H1 (cell line): ENCODE data around the gene ORAI3. TPM values are rescaled to one million over a fixed set of nuclear protein-coding genes. Genes with fewer than 3 reads are reported as not detected.

Experiments
- CTCF ChIA-PET: fragments of 300-600 bp; sonication (Branson Sonifier 250); formaldehyde crosslinking; loops from one replicate; lab custom pipeline; 2021; ENCODE audit not compliant: partially characterized antibody; lab: Charles Lee
- POLR2A ChIA-PET: fragments of 300-600 bp; sonication (Branson Sonifier 250); formaldehyde crosslinking; loops from one replicate; lab custom pipeline; 2021; ENCODE audit warnings: inconsistent platforms; ENCODE audit not compliant: partially characterized antibody; lab: Charles Lee
- DNase-seq, 2 experiments: peaks; one replicate each; pipeline versions ENCODE4 v3.0.0 to v3.0.0-alpha.2; 2010 to 2022; ENCODE audit warnings: low spot score in 2 of 2, low read depth in 1 of 2, mixed read lengths in 1 of 2
- FAIRE-seq: peaks from 2 replicates; lab custom pipeline; 2011; peaks lifted over from hg19 to GRCh38; lab: Jason Lieb, UNC
- H2AFZ ChIP-seq: 2 replicates; pipeline ENCODE4 v1.8.1; 2012; ENCODE audit warnings: low read length, inconsistent platforms
- H2AK5ac ChIP-seq: 2 replicates; pipeline ENCODE4 v1.6.1; 2013; ENCODE audit warnings: low read depth, low read length
- H2BK120ac ChIP-seq: replicated peaks from 2 replicates; pipeline ENCODE3; 2013; ENCODE audit warnings: low read depth, low read length, inconsistent platforms
- H2BK12ac ChIP-seq: 2 replicates; pipeline ENCODE4 v1.6.1; 2013; ENCODE audit warnings: low read depth, low read length
- H2BK15ac ChIP-seq: 2 replicates; pipeline ENCODE4 v1.6.1; 2013; ENCODE audit warnings: low read length
- H2BK20ac ChIP-seq: 2 replicates; pipeline ENCODE4 v1.6.1; 2013; ENCODE audit warnings: low read length
- H2BK5ac ChIP-seq: 2 replicates; pipeline ENCODE4 v1.6.1; 2013; ENCODE audit warnings: low read depth, low read length
- H3K14ac ChIP-seq: 2 replicates; pipeline ENCODE4 v1.6.1; 2013; ENCODE audit warnings: inconsistent platforms; ENCODE audit not compliant: insufficient read length
- H3K18ac ChIP-seq: 2 replicates; pipeline ENCODE4 v1.6.1; 2013; ENCODE audit warnings: low read length; ENCODE audit errors: extremely low read depth
- H3K23ac ChIP-seq: 2 replicates; pipeline ENCODE4 v1.6.1; 2013; ENCODE audit warnings: inconsistent platforms; ENCODE audit not compliant: insufficient read length
- H3K23me2 ChIP-seq: 2 replicates; pipeline ENCODE4 v1.6.1; 2013; ENCODE audit warnings: low read depth, low read length
- H3K27ac ChIP-seq: 2 replicates; pipeline ENCODE4 v1.6.1; 2011; ENCODE audit warnings: low read depth, low read length, inconsistent platforms
- H3K27me3 ChIP-seq, 4 experiments: replicated peaks in 1 of 4; 1 replicate in 1 of 4; 2 replicates in 3 of 4; pipeline versions ENCODE4 v1.6.1 to v1.8.1; 2011 to 2013; ENCODE audit warnings: low read length in 3 of 4, mild to moderate bottlenecking in 3 of 4, inconsistent platforms in 2 of 4, mixed read lengths in 2 of 4, moderate library complexity in 1 of 4; ENCODE audit not compliant: control insufficient read depth in 3 of 4, insufficient read depth in 3 of 4; ENCODE audit errors: extremely low read depth in 1 of 4
- H3K36me3 ChIP-seq, 4 experiments: 2 replicates each; pipeline versions ENCODE4 v1.6.1 to v1.8.1; 2011 to 2013; ENCODE audit warnings: mild to moderate bottlenecking in 4 of 4, low read length in 3 of 4, moderate library complexity in 2 of 4, control low read depth in 1 of 4, inconsistent platforms in 1 of 4; ENCODE audit not compliant: insufficient read depth in 4 of 4, control insufficient read depth in 2 of 4
- H3K4ac ChIP-seq: replicated peaks from 2 replicates; pipeline ENCODE3; 2013; ENCODE audit warnings: low read length, low read depth, mixed read lengths, inconsistent platforms; ENCODE audit not compliant: insufficient read length
- H3K4me1 ChIP-seq, 4 experiments: replicated peaks in 1 of 4; 1 replicate in 1 of 4; 2 replicates in 3 of 4; pipeline versions ENCODE4 v1.6.1 to v1.8.1; 2011 to 2013; ENCODE audit warnings: low read length in 3 of 4, inconsistent platforms in 2 of 4, mixed read lengths in 1 of 4; ENCODE audit not compliant: insufficient read depth in 4 of 4, control insufficient read depth in 3 of 4
- H3K4me2 ChIP-seq, 2 experiments: 2 replicates each; pipeline versions ENCODE4 v1.6.1 to v1.8.1; 2011 to 2013; ENCODE audit warnings: low read depth in 2 of 2, low read length in 2 of 2, control low read depth in 1 of 2, inconsistent platforms in 1 of 2, mild to moderate bottlenecking in 1 of 2; ENCODE audit not compliant: insufficient read depth in 1 of 2
- H3K4me3 ChIP-seq, 4 experiments: fragments of 200-600, 300-600 bp in 1 of 4; sonication (generic), shearing (Covaris generic), sonication (Bioruptor Twin) in 1 of 4; 2 replicates each; pipeline versions ENCODE4 v1.5.1 to v1.8.1; 2011 to 2016; ENCODE audit warnings: low read length in 4 of 4, low read depth in 3 of 4, control low read depth in 2 of 4, inconsistent platforms in 2 of 4, mild to moderate bottlenecking in 2 of 4, mixed read lengths in 1 of 4, moderate library complexity in 1 of 4; ENCODE audit not compliant: insufficient read depth in 2 of 4; ENCODE audit errors: extremely low read depth in 1 of 4
- H3K56ac ChIP-seq: replicated peaks from 2 replicates; pipeline ENCODE3; 2013; ENCODE audit warnings: low read depth, mild to moderate bottlenecking, mixed read lengths, low read length, inconsistent platforms; ENCODE audit not compliant: insufficient read length
- H3K79me1 ChIP-seq: 2 replicates; pipeline ENCODE4 v1.6.1; 2013; ENCODE audit warnings: low read depth, low read length, control low read depth
- H3K79me2 ChIP-seq, 2 experiments: 2 replicates each; pipeline versions ENCODE4 v1.6.1 to v1.8.1; 2012 to 2013; ENCODE audit warnings: low read length in 2 of 2, mild to moderate bottlenecking in 2 of 2, inconsistent platforms in 1 of 2; ENCODE audit not compliant: insufficient read depth in 2 of 2, control insufficient read depth in 1 of 2
- H3K9ac ChIP-seq, 4 experiments: replicated peaks in 1 of 4; 1 replicate in 1 of 4; 2 replicates in 3 of 4; pipeline versions ENCODE4 v1.6.1 to v1.8.1; 2011 to 2013; ENCODE audit warnings: low read depth in 3 of 4, low read length in 3 of 4, control low read depth in 2 of 4, mild to moderate bottlenecking in 2 of 4, moderate library complexity in 2 of 4, inconsistent platforms in 1 of 4; ENCODE audit errors: extremely low read depth in 1 of 4
- H3K9me3 ChIP-seq, 2 experiments: 2 replicates each; pipeline versions ENCODE4 v1.6.1 to v1.8.1; 2012 to 2013; ENCODE audit warnings: mild to moderate bottlenecking in 2 of 2, moderate library complexity in 2 of 2, control low read depth in 1 of 2, inconsistent platforms in 1 of 2, low read depth in 1 of 2, low read length in 1 of 2, mixed read lengths in 1 of 2; ENCODE audit not compliant: insufficient read depth in 2 of 2
- H4K20me1 ChIP-seq, 2 experiments: replicated peaks in 1 of 2; 2 replicates each; pipeline versions ENCODE3 to v1.8.1; 2011 to 2013; ENCODE audit warnings: inconsistent platforms in 2 of 2, low read length in 2 of 2, mild to moderate bottlenecking in 1 of 2; ENCODE audit not compliant: insufficient read depth in 2 of 2, control insufficient read depth in 1 of 2
- H4K5ac ChIP-seq: 2 replicates; pipeline ENCODE4 v1.6.1; 2013; ENCODE audit warnings: low read length, low read depth, mixed read lengths, inconsistent platforms; ENCODE audit not compliant: insufficient read length
- H4K8ac ChIP-seq: 2 replicates; pipeline ENCODE4 v1.8.0; 2013; ENCODE audit warnings: mild to moderate bottlenecking, moderate library complexity, low read length, inconsistent platforms; ENCODE audit not compliant: insufficient read depth; ENCODE audit errors: extremely low read depth
- H4K91ac ChIP-seq: replicated peaks from 2 replicates; pipeline ENCODE3; 2013; ENCODE audit warnings: low read length, mixed read lengths, inconsistent platforms; ENCODE audit not compliant: insufficient read length
- CBX5 ChIP-seq: fragments of 300-800, 300-1000 bp; sonication (generic); IDR thresholded peaks from 2 replicates; pipeline ENCODE4 v1.7.1; 2016; ENCODE audit warnings: antibody characterized with exemption, low read length, low read depth
- CEBPB ChIP-seq: IDR thresholded peaks from 2 replicates; pipeline ENCODE4 v1.6.1; 2012; ENCODE audit warnings: low read depth, low read length
- EZH2 ChIP-seq: fragments of 200-600 bp; sonication (generic); IDR thresholded peaks from 2 replicates; pipeline ENCODE4 v1.7.1; 2012; ENCODE audit warnings: low read depth, mild to moderate bottlenecking, moderate library complexity, low read length, inconsistent platforms; ENCODE audit not compliant: severe bottlenecking
- GABPA ChIP-seq: IDR thresholded peaks from 2 replicates; pipeline ENCODE4 v1.6.1; 2011; ENCODE audit warnings: mild to moderate bottlenecking, low read length, moderate library complexity, borderline replicate concordance; ENCODE audit not compliant: insufficient read depth
- NANOG ChIP-seq: IDR thresholded peaks from 2 replicates; pipeline ENCODE4 v1.6.1; 2011; ENCODE audit warnings: low read length, low read depth, mild to moderate bottlenecking, inconsistent platforms; ENCODE audit not compliant: insufficient read depth, poor library complexity, severe bottlenecking
- PHF8 ChIP-seq: fragments of 200-600 bp; sonication (generic); conservative IDR thresholded peaks from 2 replicates; pipeline ENCODE4 v1.7.1; 2012; ENCODE audit warnings: low read depth, mild to moderate bottlenecking, inconsistent platforms, low read length, moderate library complexity
- SRF ChIP-seq: IDR thresholded peaks from 2 replicates; pipeline ENCODE4 v1.6.1; 2011; ENCODE audit warnings: mild to moderate bottlenecking, low read depth, low read length, moderate library complexity
- TCF12 ChIP-seq: IDR thresholded peaks from 2 replicates; pipeline ENCODE4 v1.6.1; 2011; ENCODE audit warnings: low read depth, mild to moderate bottlenecking, low read length
- TEAD4 ChIP-seq: IDR thresholded peaks from 2 replicates; pipeline ENCODE4 v1.6.1; 2012; ENCODE audit warnings: low read depth, low read length, inconsistent platforms, mixed read lengths
- WGBS, 2 experiments: shearing (Covaris generic) in 1 of 2; methylation state at CpG; one replicate each; pipeline versions ENCODE4 v1.1.6 to v1.1.7; 2013 to 2015; ENCODE audit warnings: low lambda C conversion rate in 2 of 2, mixed read lengths in 2 of 2, inconsistent platforms in 1 of 2, low coverage in 1 of 2, missing lambda C conversion rate in 1 of 2; ENCODE audit not compliant: insufficient replicate concordance in 2 of 2, insufficient coverage in 1 of 2, insufficient read length in 1 of 2; ENCODE audit errors: extremely low coverage in 1 of 2, missing lambda C conversion rate in 1 of 2; 5-methylcytosine and 5-hydroxymethylcytosine counted together
- polyA plus RNA-seq, 7 experiments: library from polyadenylated mRNA; depleted of rRNA in 3 of 7; stranded (reverse) in 5 of 7; unstranded in 2 of 7; fragments of >200 nt in 5 of 7; fragments of 200-250 nt in 2 of 7; gene quantifications; 1 replicate in 5 of 7; 2 replicates in 1 of 7; 4 replicates in 1 of 7; pipeline versions ENCODE4 v1.2.1 to v1.2.3, GENCODE V29; 2011 to 2013; ENCODE audit warnings: missing spikeins in 2 of 7, mixed read lengths in 2 of 7
- total RNA-seq: library from RNA; stranded (reverse); fragmentation: NEBNext Ultra II Directional; extraction: Animal tissue kit (Norgen Biotek cat#: 25700); gene quantifications from 2 replicates; pipeline ENCODE4 v1.2.1, GENCODE V29; 2021
- TF ChIP-seq, protein P1 (sequence below): IDR thresholded peaks from 2 replicates; pipeline ENCODE4 v1.6.1; 2011; ENCODE audit warnings: low read depth, mild to moderate bottlenecking, low read length; ENCODE audit not compliant: insufficient read depth

The ORAI3 gene
- total and polyA plus RNA-seq, 2 of the 8 experiments (the other 6 are each of a cell fraction or from before 2014, with no cell fraction given): 8.7 to 24.5 TPM

DNA sequence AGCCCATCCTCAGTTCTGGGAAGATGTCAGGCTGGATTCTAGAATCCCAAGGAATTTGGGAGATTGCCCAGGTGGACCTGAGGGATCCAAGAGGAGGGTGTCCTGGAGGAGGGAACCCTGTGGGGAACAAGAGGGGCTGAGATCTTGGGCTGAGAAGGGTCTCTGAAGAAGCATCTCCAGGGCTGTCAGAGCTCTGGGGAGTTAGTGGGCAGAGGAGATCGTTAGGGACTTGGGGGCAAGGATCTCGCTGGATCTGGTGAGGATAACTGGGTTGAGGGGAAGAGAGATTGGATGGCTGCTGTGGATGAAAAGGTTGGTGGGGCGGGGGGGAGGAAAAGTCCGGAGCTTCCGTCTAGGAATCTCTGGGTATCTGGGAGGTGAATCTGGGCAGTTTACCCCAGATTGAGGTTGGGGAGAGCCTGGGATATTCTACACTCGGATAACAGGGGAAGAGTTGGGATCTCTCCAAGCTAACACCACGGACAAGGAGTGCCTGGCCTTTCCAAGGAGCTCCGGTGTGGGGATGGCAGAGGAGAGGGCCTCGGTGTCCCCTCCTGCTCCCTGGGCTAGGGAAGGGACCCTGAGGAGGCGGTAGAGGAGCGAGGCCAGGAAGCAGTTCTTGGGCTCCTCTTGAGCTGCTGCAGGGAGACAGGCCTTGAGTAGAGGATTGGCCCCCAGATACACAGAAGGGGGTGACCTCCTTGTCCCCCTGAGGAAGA, 23.8 kb upstream of the ORAI3 start:
- no peaks in the 10 kb centered on the region for H3K27me3 ChIP-seq
- TF ChIP-seq CBX5 (no peak), TEAD4 (no peak), EZH2 (no peak), GABPA (no peak), NANOG (no peak), TCF12 (no peak), SRF (no peak), CEBPB (no peak), PHF8 (no peak)
- TF ChIP-seq, protein P1, sequence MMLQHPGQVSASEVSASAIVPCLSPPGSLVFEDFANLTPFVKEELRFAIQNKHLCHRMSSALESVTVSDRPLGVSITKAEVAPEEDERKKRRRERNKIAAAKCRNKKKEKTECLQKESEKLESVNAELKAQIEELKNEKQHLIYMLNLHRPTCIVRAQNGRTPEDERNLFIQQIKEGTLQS: no peak
- H3K4me3 ChIP-seq: peak overlapping the region; percentile 49 to 88 (median 62)
- ChIA-PET CTCF (interaction anchor here (0.6 to 4.4 kb wide), 5 partner anchors 10 to 79 kb away, joined by 3 to 33 read pairs (median 6); no protein-coding TSS in a partner anchor), POLR2A (interaction anchor here (0.6 to 8.2 kb wide), 9 partner anchors 9 to 150 kb away, joined by 3 to 105 read pairs (median 4); no protein-coding TSS in a partner anchor)
- no peak overlapping the region for H2AK5ac ChIP-seq
- H3K79me1 ChIP-seq: peaks cover 4% of the 10 kb centered on the region
- 0 out of 2 replicates have a peak overlapping the region, but pooled peaks have one; percentile 5 for H4K8ac ChIP-seq
- H2BK120ac ChIP-seq: no peak overlapping the region
- peaks cover 2 to 3% of the 10 kb centered on the region in 2 experiments for H4K20me1 ChIP-seq
- peaks cover 8% of the 10 kb centered on the region; the same call in 1 of the 2 replicates for H3K23me2 ChIP-seq
- H3K23ac ChIP-seq: no peak overlapping the region
- no peak overlapping the region for H3K4ac ChIP-seq
- no peaks in the 10 kb centered on the region for H3K9me3 ChIP-seq
- H3K4me2 ChIP-seq: peak overlapping the region; percentile 68 to 71
- H4K5ac ChIP-seq: no peak overlapping the region
- no peak overlapping the region for H3K56ac ChIP-seq
- H3K79me2 ChIP-seq: peaks cover 0 to 10% of the 10 kb centered on the region in 2 experiments; a peak in 2 of 4 replicates
- H3K4me1 ChIP-seq: peaks cover 0 to 9% (median 2%) of the 10 kb centered on the region in 4 experiments; a peak in 4 of 7 replicates
- H3K27ac ChIP-seq: no peak overlapping the region
- peak overlapping the region in 3 of 4 experiments; percentile 17 to 34 (median 29); a peak in 5 of 7 replicates for H3K9ac ChIP-seq
- H4K91ac ChIP-seq: no peak overlapping the region
- H3K18ac ChIP-seq: peak overlapping the region; percentile 71; the same call in 1 of the 2 replicates
- no peak overlapping the region for H2AFZ ChIP-seq
- no peak for FAIRE-seq
- H3K36me3 ChIP-seq: peaks cover 2 to 18% (median 6%) of the 10 kb centered on the region in 4 experiments; a peak in 7 of 8 replicates
- no peak overlapping the region for H2BK15ac ChIP-seq
- 84% methylated on average over 11 of the region's 11 CpGs; no CpG with 5 or more reads in 1 of the 2 experiments for WGBS, 2 experiments
- H3K14ac ChIP-seq: no peak overlapping the region
- no peak overlapping the region for H2BK12ac ChIP-seq
- H2BK5ac ChIP-seq: no peak overlapping the region
- DNase-seq: no peak
- no peak overlapping the region for H2BK20ac ChIP-seq
